IPS-18a (cell line): Measurements from ENCODE around the gene IDI2.
"Not testable (repeated sequence)": the region's sequence is repeated elsewhere in the genome, so short reads cannot be mapped to it uniquely, and the experiment has no call there.

Experiments
- H3K27ac ChIP-seq: one replicate; pipeline ENCODE4 v1.5.1; 2013; ENCODE audit warnings: low read length
- H3K27me3 ChIP-seq: one replicate; pipeline ENCODE4 v1.6.1; 2013; ENCODE audit warnings: mild to moderate bottlenecking, low read length; ENCODE audit not compliant: control insufficient read depth, insufficient read depth
- H3K36me3 ChIP-seq: one replicate; pipeline ENCODE4 v1.6.1; 2013; ENCODE audit warnings: low read depth, low read length; ENCODE audit not compliant: control insufficient read depth
- H3K4me1 ChIP-seq: one replicate; pipeline ENCODE4 v1.6.1; 2013; ENCODE audit warnings: low read depth, low read length; ENCODE audit not compliant: control insufficient read depth
- H3K4me3 ChIP-seq: one replicate; pipeline ENCODE4 v1.5.1; 2013; ENCODE audit warnings: low read length
- H3K9ac ChIP-seq: one replicate; pipeline ENCODE4 v1.6.1; 2013; ENCODE audit warnings: mild to moderate bottlenecking, low read length, moderate library complexity
- H3K9me3 ChIP-seq: one replicate; pipeline ENCODE4 v1.6.1; 2013; ENCODE audit warnings: low read depth, low read length; ENCODE audit not compliant: control insufficient read depth

Gene IDI2

GRCh38 chr10:1044146-1044545 lies 18.5 kb upstream of the IDI2 start:
- Histone ChIP-seq H3K36me3 (peaks cover 57% of the 10 kb centered on the region), H3K27me3 (no peaks in the 10 kb centered on the region), H3K9ac (no peak overlapping the region), H3K9me3 (no peaks in the 10 kb centered on the region), H3K4me3 (no peak overlapping the region), H3K27ac (no peak overlapping the region), H3K4me1 (no peaks in the 10 kb centered on the region)

GRCh38 chr10:1043532-1043995 lies 17.9 kb upstream of the IDI2 start:
- H3K36me3 ChIP-seq, result peaks cover 59% of the 10 kb centered on the region
- H3K4me1 ChIP-seq, result no peaks in the 10 kb centered on the region
- no peak overlapping the region for H3K4me3 ChIP-seq
- no peak overlapping the region for H3K9ac ChIP-seq
- H3K9me3 ChIP-seq, result no peaks in the 10 kb centered on the region
- H3K27me3 ChIP-seq, result no peaks in the 10 kb centered on the region
- no peak overlapping the region for H3K27ac ChIP-seq

DNA sequence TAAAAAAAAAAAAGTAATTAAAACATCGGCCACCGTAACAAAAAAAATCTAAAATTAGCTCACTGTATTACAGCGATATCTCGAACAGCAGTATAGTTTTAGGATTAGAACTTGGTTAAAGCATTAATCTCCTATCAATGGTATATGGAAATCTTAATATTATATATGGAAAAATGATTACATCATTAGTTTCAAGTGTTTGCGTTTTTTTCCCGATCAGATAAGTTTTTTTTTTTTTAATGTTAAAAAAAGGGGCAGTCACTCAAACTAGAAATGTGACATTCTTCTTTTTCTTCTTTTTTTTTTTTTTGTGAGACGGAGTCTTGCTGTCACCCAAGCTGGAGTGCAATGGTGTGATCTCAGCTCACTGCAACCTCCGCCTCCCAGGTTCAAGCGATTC lies 15.9 kb upstream of the IDI2 start:
- H3K4me3 ChIP-seq, result no peak overlapping the region
- H3K36me3 ChIP-seq, result peaks cover 61% of the 10 kb centered on the region
- no peaks in the 10 kb centered on the region for H3K9me3 ChIP-seq
- no peak overlapping the region for H3K9ac ChIP-seq
- no peaks in the 10 kb centered on the region for H3K4me1 ChIP-seq
- H3K27me3 ChIP-seq, result no peaks in the 10 kb centered on the region
- no peak overlapping the region for H3K27ac ChIP-seq

DNA sequence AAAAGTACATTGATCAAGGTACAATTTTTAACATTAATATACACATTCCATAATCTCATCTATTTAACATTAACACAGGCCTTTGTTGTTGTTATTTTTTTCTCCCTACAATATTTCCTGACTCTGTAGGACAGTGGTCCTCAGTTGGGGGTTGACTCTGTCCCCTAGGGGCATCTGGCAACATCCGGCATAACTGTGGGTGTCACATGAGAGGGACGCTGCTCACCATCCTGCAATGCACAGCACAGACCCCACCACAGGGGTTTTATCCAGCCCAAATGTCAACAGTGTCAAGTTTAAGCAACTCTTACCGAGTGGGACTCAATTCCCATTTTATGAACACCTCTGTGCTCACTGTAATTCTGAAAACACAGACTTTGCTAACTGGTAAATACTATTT lies 14.5 kb upstream of the IDI2 start:
- Histone ChIP-seq H3K27me3 (no peaks in the 10 kb centered on the region), H3K4me3 (no peak overlapping the region), H3K9me3 (no peaks in the 10 kb centered on the region), H3K9ac (no peak overlapping the region), H3K27ac (no peak overlapping the region), H3K36me3 (peaks cover 61% of the 10 kb centered on the region), H3K4me1 (peaks cover 6% of the 10 kb centered on the region)

- H3K27me3 ChIP-seq, H3K9me3 ChIP-seq, H3K27ac ChIP-seq, H3K4me1 ChIP-seq, H3K4me3 ChIP-seq, H3K9ac ChIP-seq: not testable (repeated sequence)
- peaks cover 51% of the 10 kb centered on the region for H3K36me3 ChIP-seq
Measured at GRCh38 chr10:1038769-1039168, 13.1 kb upstream of the IDI2 start.

- Histone ChIP-seq H3K4me3 (no peak overlapping the region), H3K9ac (no peak overlapping the region), H3K27ac (no peak overlapping the region), H3K9me3 (no peaks in the 10 kb centered on the region), H3K36me3 (peaks cover 34% of the 10 kb centered on the region), H3K27me3 (no peaks in the 10 kb centered on the region), H3K4me1 (peaks cover 7% of the 10 kb centered on the region)
Measured at GRCh38 chr10:1037098-1037497, 11.4 kb upstream of the IDI2 start.

DNA sequence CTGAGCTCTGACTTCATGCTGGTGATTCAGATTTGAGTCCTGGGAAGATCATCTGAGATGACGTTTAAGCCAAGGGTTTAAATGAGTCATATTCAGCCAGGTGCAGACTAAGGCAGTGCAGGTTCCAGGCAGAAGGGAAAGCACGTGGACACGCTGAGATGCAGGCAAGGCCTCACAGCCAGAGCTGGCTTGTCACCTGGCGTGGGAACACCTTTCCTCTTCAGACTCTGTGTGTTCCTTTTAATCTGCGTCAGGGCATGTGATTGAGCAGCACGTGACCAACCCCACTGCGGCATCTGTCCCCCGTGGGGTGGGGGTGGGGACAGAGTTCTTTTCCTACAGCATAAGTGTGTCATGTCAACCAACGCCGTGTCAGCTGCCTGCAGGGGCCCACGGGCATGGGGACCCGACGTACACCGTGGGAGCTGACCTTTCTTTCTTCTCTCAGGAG lies 10.7 kb upstream of the IDI2 start:
- Histone ChIP-seq H3K27ac (no peak overlapping the region), H3K4me3 (no peak overlapping the region), H3K9ac (no peak overlapping the region), H3K36me3 (peaks cover 27% of the 10 kb centered on the region), H3K9me3 (no peaks in the 10 kb centered on the region), H3K4me1 (peaks cover 7% of the 10 kb centered on the region), H3K27me3 (no peaks in the 10 kb centered on the region)

GRCh38 chr10:1035201-1035600 lies 9.5 kb upstream of the IDI2 start:
- H3K36me3 ChIP-seq, result peaks cover 15% of the 10 kb centered on the region
- H3K4me1 ChIP-seq, result peaks cover 7% of the 10 kb centered on the region
- H3K27me3 ChIP-seq, result no peaks in the 10 kb centered on the region
- no peak overlapping the region for H3K4me3 ChIP-seq
- no peak overlapping the region for H3K9ac ChIP-seq
- H3K9me3 ChIP-seq, result no peaks in the 10 kb centered on the region
- H3K27ac ChIP-seq, result no peak overlapping the region

- H3K36me3 ChIP-seq, result peaks cover 11% of the 10 kb centered on the region
- H3K9ac ChIP-seq, result no peak overlapping the region
- no peaks in the 10 kb centered on the region for H3K27me3 ChIP-seq
- no peak overlapping the region for H3K4me3 ChIP-seq
- no peaks in the 10 kb centered on the region for H3K9me3 ChIP-seq
- H3K27ac ChIP-seq, result no peak overlapping the region
- peaks cover 7% of the 10 kb centered on the region for H3K4me1 ChIP-seq
Measured at GRCh38 chr10:1034758-1035157, 9.1 kb upstream of the IDI2 start.

DNA sequence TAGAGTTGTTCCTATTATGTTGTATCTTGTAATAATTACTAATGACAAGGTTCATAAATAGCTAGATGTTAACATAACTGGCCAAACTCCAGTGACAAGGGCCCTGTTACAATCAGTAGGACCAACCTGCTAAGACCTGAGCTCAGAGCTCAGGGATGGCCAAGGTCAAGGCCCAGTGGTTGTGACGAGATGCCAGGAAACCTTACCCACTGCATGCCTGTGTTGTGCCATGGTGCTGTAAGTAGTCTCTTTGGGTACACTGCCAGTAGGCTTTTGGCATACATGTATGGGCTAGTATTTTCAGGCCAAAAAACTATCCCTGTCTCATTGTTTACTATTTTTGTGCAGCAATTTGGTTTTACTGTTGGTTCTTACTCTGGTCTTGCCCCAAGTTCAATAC lies 7.9 kb upstream of the IDI2 start:
- no peak overlapping the region for H3K4me3 ChIP-seq
- no peak overlapping the region for H3K9ac ChIP-seq
- no peaks in the 10 kb centered on the region for H3K27me3 ChIP-seq
- no peak overlapping the region for H3K27ac ChIP-seq
- peaks cover 3% of the 10 kb centered on the region for H3K36me3 ChIP-seq
- H3K4me1 ChIP-seq, result peaks cover 7% of the 10 kb centered on the region
- H3K9me3 ChIP-seq, result no peaks in the 10 kb centered on the region

GRCh38 chr10:1029838-1030237 lies 4.2 kb upstream of the IDI2 start:
- H3K36me3 ChIP-seq, result no peaks in the 10 kb centered on the region
- H3K9ac ChIP-seq, result no peak overlapping the region
- no peak overlapping the region for H3K4me3 ChIP-seq
- H3K9me3 ChIP-seq, result no peaks in the 10 kb centered on the region
- H3K4me1 ChIP-seq, result no peaks in the 10 kb centered on the region
- no peak overlapping the region for H3K27ac ChIP-seq
- H3K27me3 ChIP-seq, result no peaks in the 10 kb centered on the region

GRCh38 chr10:1026578-1026977 lies 919 bp upstream of the IDI2 start:
- Histone ChIP-seq H3K4me1 (no peaks in the 10 kb centered on the region), H3K36me3 (no peaks in the 10 kb centered on the region), H3K9me3 (no peaks in the 10 kb centered on the region), H3K27me3 (no peaks in the 10 kb centered on the region), H3K9ac (no peak overlapping the region), H3K27ac (no peak overlapping the region), H3K4me3 (no peak overlapping the region)
